Stomach (tissue), 4 donors: ENCODE results near the gene LY6G6C.

Experiments used
- EP300 ChIP-seq: sonication (generic); formaldehyde crosslinking; IDR thresholded peaks from one replicate; pipeline ENCODE4 v1.6.1; 2017; ENCODE audit warnings: antibody characterized with exemption
- POLR2A ChIP-seq, 4 donors: fragments of 450-650 bp; IDR thresholded peaks; one replicate each; pipeline ENCODE4 v1.6.1; 2016; ENCODE audit warnings: antibody characterized with exemption in 4 of 4, control low read depth in 2 of 4, mild to moderate bottlenecking in 1 of 4, moderate library complexity in 1 of 4
- POLR2AphosphoS5 ChIP-seq, 3 donors: sonication (generic); formaldehyde crosslinking; IDR thresholded peaks; one replicate each; pipeline ENCODE4 v1.6.1; 2016; ENCODE audit warnings: antibody characterized with exemption in 3 of 3
- TF ChIP-seq, protein P1 (sequence below), 7 experiments: fragments of 450-650 bp in 4 of 7; fragments of 200-600 bp in 3 of 7; sonication (generic) in 3 of 7; IDR thresholded peaks; one replicate each; pipeline ENCODE4 v1.5.1; 2016 to 2019; ENCODE audit warnings: antibody characterized with exemption in 7 of 7, control low read depth in 2 of 7, mild to moderate bottlenecking in 1 of 7

- TF ChIP-seq EP300 = no peak
- TF ChIP-seq, protein P1, sequence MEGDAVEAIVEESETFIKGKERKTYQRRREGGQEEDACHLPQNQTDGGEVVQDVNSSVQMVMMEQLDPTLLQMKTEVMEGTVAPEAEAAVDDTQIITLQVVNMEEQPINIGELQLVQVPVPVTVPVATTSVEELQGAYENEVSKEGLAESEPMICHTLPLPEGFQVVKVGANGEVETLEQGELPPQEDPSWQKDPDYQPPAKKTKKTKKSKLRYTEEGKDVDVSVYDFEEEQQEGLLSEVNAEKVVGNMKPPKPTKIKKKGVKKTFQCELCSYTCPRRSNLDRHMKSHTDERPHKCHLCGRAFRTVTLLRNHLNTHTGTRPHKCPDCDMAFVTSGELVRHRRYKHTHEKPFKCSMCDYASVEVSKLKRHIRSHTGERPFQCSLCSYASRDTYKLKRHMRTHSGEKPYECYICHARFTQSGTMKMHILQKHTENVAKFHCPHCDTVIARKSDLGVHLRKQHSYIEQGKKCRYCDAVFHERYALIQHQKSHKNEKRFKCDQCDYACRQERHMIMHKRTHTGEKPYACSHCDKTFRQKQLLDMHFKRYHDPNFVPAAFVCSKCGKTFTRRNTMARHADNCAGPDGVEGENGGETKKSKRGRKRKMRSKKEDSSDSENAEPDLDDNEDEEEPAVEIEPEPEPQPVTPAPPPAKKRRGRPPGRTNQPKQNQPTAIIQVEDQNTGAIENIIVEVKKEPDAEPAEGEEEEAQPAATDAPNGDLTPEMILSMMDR (IDR thresholded peaks at IDR 0.05) = no peak
- TF ChIP-seq POLR2A (IDR thresholded peaks at IDR 0.05) = no peak
- no peak for TF ChIP-seq POLR2AphosphoS5 (IDR thresholded peaks at IDR 0.05)
Observed at GRCh38 chr6:31741815-31742214, 20.3 kb upstream of the LY6G6C start.
